NCI-H460 (cell line): Measurements from ENCODE around the gene KRTAP4-2. TPM values are rescaled to one million over a fixed set of nuclear protein-coding genes. Genes with fewer than 3 reads are reported as not detected.

Experiments
- small RNA-seq, 2 experiments: library from RNA; depleted of rRNA; stranded (forward); fragments of <200 nt; gene quantifications; one replicate each; pipeline ENCODE3, GENCODE V24; 2014
- total RNA-seq: library from RNA; depleted of rRNA; stranded (reverse); fragments of >200 nt; shearing (Covaris generic); gene quantifications from 2 replicates; pipeline ENCODE4 v1.2.3, GENCODE V29; 2014; rRNA removed

Gene KRTAP4-2
- total RNA-seq, 1 experiment from 2014 or later = not detected

Small RNAs within 50 kb of the gene (small RNA-seq; reads per million reads assigned to genes)
- 0 reads per million in 2 experiments for gene KRTAP4-17P

Other genes starting within 250 kb of the KRTAP4-2 start
- 0.07 TPM in 1 of 2 replicates, not detected in the other for gene KRT23, start 240.6 kb downstream of the KRTAP4-2 start, total RNA-seq
- gene KRT39, start 211.3 kb downstream of the KRTAP4-2 start, total RNA-seq = not detected in 2 replicates
- gene KRT40, start 193.9 kb downstream of the KRTAP4-2 start, total RNA-seq = not detected in 2 replicates
- not detected in 2 replicates for gene KRTAP3-3, start 184.1 kb downstream of the KRTAP4-2 start, total RNA-seq
- not detected in 2 replicates for gene KRTAP3-2, start 178.3 kb downstream of the KRTAP4-2 start, total RNA-seq
- gene KRTAP3-1, start 169.1 kb downstream of the KRTAP4-2 start, total RNA-seq = not detected in 2 replicates
- gene KRTAP1-5, start 151.0 kb downstream of the KRTAP4-2 start, total RNA-seq = not detected in 2 replicates
- gene KRTAP1-4, start 148.0 kb downstream of the KRTAP4-2 start, total RNA-seq = not detected in 2 replicates
- not detected in 2 replicates for gene KRTAP1-3, start 143.3 kb downstream of the KRTAP4-2 start, total RNA-seq
- not detected in 2 replicates for gene KRTAP1-1, start 136.8 kb downstream of the KRTAP4-2 start, total RNA-seq
- not detected in 2 replicates for gene KRTAP2-1, start 130.9 kb downstream of the KRTAP4-2 start, total RNA-seq
- gene KRTAP2-2, start 123.0 kb downstream of the KRTAP4-2 start, total RNA-seq = not detected in 2 replicates
- gene KRTAP2-3, start 118.1 kb downstream of the KRTAP4-2 start, total RNA-seq = not detected in 2 replicates
- not detected in 2 replicates for gene KRTAP2-4, start 112.3 kb downstream of the KRTAP4-2 start, total RNA-seq
- gene KRTAP4-7, start 94.1 kb downstream of the KRTAP4-2 start, total RNA-seq = not detected in 2 replicates
- not detected in 2 replicates for gene KRTAP4-8, start 80.1 kb downstream of the KRTAP4-2 start, total RNA-seq
- gene KRTAP4-16, start 76.0 kb downstream of the KRTAP4-2 start, total RNA-seq = not detected in 2 replicates
- not detected in 2 replicates for gene KRTAP4-9, start 72.8 kb downstream of the KRTAP4-2 start, total RNA-seq
- not detected in 2 replicates for gene KRTAP4-11, start 59.8 kb downstream of the KRTAP4-2 start, total RNA-seq
- gene KRTAP4-12, start 54.0 kb downstream of the KRTAP4-2 start, total RNA-seq = not detected in 2 replicates
- not detected in 2 replicates for gene KRTAP4-6, start 37.7 kb downstream of the KRTAP4-2 start, total RNA-seq
- not detected in 2 replicates for gene KRTAP4-5, start 28.4 kb downstream of the KRTAP4-2 start, total RNA-seq
- gene KRTAP4-4, start 17.5 kb downstream of the KRTAP4-2 start, total RNA-seq = not detected in 2 replicates
- gene KRTAP4-3, start 10.0 kb downstream of the KRTAP4-2 start, total RNA-seq = not detected in 2 replicates
- 0.17 TPM in 1 of 2 replicates, not detected in the other for gene KRTAP4-1, start 6.7 kb upstream of the KRTAP4-2 start, total RNA-seq
- gene KRTAP9-1, start 11.7 kb upstream of the KRTAP4-2 start, total RNA-seq = not detected in 2 replicates
- gene KRTAP9-2, start 48.4 kb upstream of the KRTAP4-2 start, total RNA-seq = not detected in 2 replicates
- not detected in 2 replicates for gene KRTAP9-3, start 54.2 kb upstream of the KRTAP4-2 start, total RNA-seq
- not detected in 2 replicates for gene KRTAP9-8, start 59.8 kb upstream of the KRTAP4-2 start, total RNA-seq
- gene KRTAP9-4, start 71.5 kb upstream of the KRTAP4-2 start, total RNA-seq = not detected in 2 replicates
- gene KRTAP9-9, start 77.2 kb upstream of the KRTAP4-2 start, total RNA-seq = not detected in 2 replicates
- not detected in 2 replicates for gene KRTAP9-6, start 87.2 kb upstream of the KRTAP4-2 start, total RNA-seq
- gene KRTAP9-7, start 97.5 kb upstream of the KRTAP4-2 start, total RNA-seq = not detected in 2 replicates
- not detected in 2 replicates for gene KRTAP29-1, start 124.6 kb upstream of the KRTAP4-2 start, total RNA-seq
- gene KRTAP16-1, start 131.1 kb upstream of the KRTAP4-2 start, total RNA-seq = not detected in 2 replicates
- gene KRTAP17-1, start 137.5 kb upstream of the KRTAP4-2 start, total RNA-seq = not detected in 2 replicates
- not detected in 2 replicates for gene KRT33A, start 172.6 kb upstream of the KRTAP4-2 start, total RNA-seq
- not detected in 2 replicates for gene KRT33B, start 191.6 kb upstream of the KRTAP4-2 start, total RNA-seq
- 0.10 TPM in 1 of 2 replicates, not detected in the other for gene KRT34, start 204.1 kb upstream of the KRTAP4-2 start, total RNA-seq
- gene KRT31, start 219.4 kb upstream of the KRTAP4-2 start, total RNA-seq = not detected in 2 replicates
- not detected in 2 replicates for gene KRT37, start 246.4 kb upstream of the KRTAP4-2 start, total RNA-seq